ENCODE results near the gene MYO1F.
"Not testable (repeated sequence)": the region's sequence is repeated elsewhere in the genome, so short reads cannot be mapped to it uniquely, and the experiment has no call there.

GRCh38 chr19:8564866-8565265, 12.4 kb downstream of the MYO1F start:
- not testable (repeated sequence) for TF ChIP-seq EP300 (IDR thresholded peaks at IDR 0.05; ENCODE audit: low read depth); POLR2A (IDR thresholded peaks at IDR 0.05)

All from transverse colon (tissue), 1 donor.